SK-N-SH (cell line): Measurements from ENCODE around the gene ERGIC1. TPM values are rescaled to one million over a fixed set of nuclear protein-coding genes. Genes with fewer than 3 reads are reported as not detected.

Experiments
- CTCF ChIA-PET: fragments of 300-600, 350-600 bp; formaldehyde crosslinking; extraction: SDS; loops from one replicate; lab custom pipeline; 2021; lab: Yijun Ruan, JAX
- POLR2A ChIA-PET: fragments of 350-600 bp; sonication (Branson Sonifier 250); formaldehyde crosslinking; extraction: SDS; loops from one replicate; lab custom pipeline; 2020; ENCODE audit warnings: antibody characterized with exemption, inconsistent platforms; lab: Yijun Ruan, JAX
- DNase-seq: peaks from one replicate; pipeline ENCODE4 v3.0.0; 2012
- H2AFZ ChIP-seq: fragments of 200-600 bp; sonication (generic); 2 replicates; pipeline ENCODE4 v1.8.1; 2016; ENCODE audit warnings: antibody characterized with exemption, mild to moderate bottlenecking, low read depth
- H3F3A ChIP-seq: fragments of 200-600 bp; sonication (generic); replicated peaks from 2 replicates; pipeline ENCODE3; 2016; ENCODE audit warnings: antibody characterized with exemption, mild to moderate bottlenecking; ENCODE audit not compliant: insufficient read depth
- H3K27ac ChIP-seq, 2 experiments: fragments of 200-500 bp in 1 of 2; fragments of 200-600 bp in 1 of 2; sonication (Bioruptor generic) in 1 of 2; sonication (generic), shearing (Covaris generic) in 1 of 2; 2 replicates each; pipeline versions ENCODE4 v1.5.1 to v1.6.1; 2014 to 2016; ENCODE audit warnings: low read depth in 2 of 2, inconsistent platforms in 1 of 2, low read length in 1 of 2, mild to moderate bottlenecking in 1 of 2, mixed read lengths in 1 of 2
- H3K27me3 ChIP-seq: fragments of 200-600 bp; sonication (generic), shearing (Covaris generic); 2 replicates; pipeline ENCODE4 v1.6.1; 2016; ENCODE audit warnings: mixed run types; ENCODE audit not compliant: insufficient read depth
- H3K36me3 ChIP-seq, 2 experiments: fragments of 200-500 bp in 1 of 2; fragments of 200-600 bp in 1 of 2; sonication (Bioruptor generic) in 1 of 2; sonication (generic) in 1 of 2; replicated peaks in 1 of 2; 2 replicates each; pipeline versions ENCODE3 to v1.5.1; 2014 to 2016; ENCODE audit warnings: low read length in 1 of 2, mild to moderate bottlenecking in 1 of 2; ENCODE audit not compliant: insufficient read depth in 2 of 2, control insufficient read depth in 1 of 2
- H3K4me1 ChIP-seq, 2 experiments: fragments of 200-500 bp in 1 of 2; fragments of 200-600 bp in 1 of 2; sonication (Bioruptor generic) in 1 of 2; sonication (generic), shearing (Covaris generic) in 1 of 2; 2 replicates each; pipeline versions ENCODE4 v1.5.1 to v1.6.1; 2014 to 2016; ENCODE audit warnings: low read depth in 1 of 2, low read length in 1 of 2, mixed run types in 1 of 2; ENCODE audit not compliant: insufficient read depth in 2 of 2, control insufficient read depth in 1 of 2
- H3K4me2 ChIP-seq: fragments of 200-600 bp; sonication (generic), shearing (Covaris generic); 2 replicates; pipeline ENCODE4 v1.6.1; 2017; ENCODE audit warnings: mixed run types
- H3K4me3 ChIP-seq, 2 experiments: fragments of 200-500 bp in 1 of 2; fragments of 200-600 bp in 1 of 2; sonication (Bioruptor generic) in 1 of 2; sonication (generic), shearing (Covaris generic) in 1 of 2; 2 replicates each; pipeline versions ENCODE4 v1.5.1 to v1.8.1; 2014 to 2016; ENCODE audit warnings: low read depth in 2 of 2, inconsistent platforms in 1 of 2, low read length in 1 of 2, mild to moderate bottlenecking in 1 of 2, mixed read lengths in 1 of 2, moderate library complexity in 1 of 2
- H3K79me2 ChIP-seq: fragments of 200-600 bp; sonication (generic); 2 replicates; pipeline ENCODE4 v1.8.1; 2017; ENCODE audit warnings: mild to moderate bottlenecking; ENCODE audit not compliant: insufficient read depth
- H3K9ac ChIP-seq: fragments of 200-600 bp; sonication (generic); 2 replicates; pipeline ENCODE4 v1.6.1; 2017; ENCODE audit warnings: mixed run types
- H3K9me2 ChIP-seq: fragments of 200-600 bp; sonication (generic); 2 replicates; pipeline ENCODE4 v1.6.1; 2017; ENCODE audit warnings: mixed run types
- H3K9me3 ChIP-seq: fragments of 200-600 bp; sonication (generic); 2 replicates; pipeline ENCODE4 v1.6.1; 2017; ENCODE audit warnings: mixed run types, mild to moderate bottlenecking, moderate library complexity
- H4K20me1 ChIP-seq: fragments of 200-600 bp; sonication (generic); 2 replicates; pipeline ENCODE4 v1.6.1; 2017; ENCODE audit warnings: mild to moderate bottlenecking, mixed run types; ENCODE audit not compliant: insufficient read depth
- CTCF ChIP-seq: fragments of 200-600 bp; sonication (generic); IDR thresholded peaks from 2 replicates; pipeline ENCODE4 v1.6.1; 2017; ENCODE audit warnings: antibody characterized with exemption, mild to moderate bottlenecking, moderate library complexity
- ELF1 ChIP-seq: IDR thresholded peaks from 2 replicates; pipeline ENCODE4 v1.4.0; 2012
- EP300 ChIP-seq, 2 experiments: IDR thresholded peaks; 2 replicates each; pipeline versions ENCODE4 v1.4.0 to v1.6.1; 2012; ENCODE audit warnings: borderline replicate concordance in 1 of 2, low read depth in 1 of 2, low read length in 1 of 2
- EZH2phosphoT487 ChIP-seq: fragments of 200-600 bp; sonication (generic); IDR thresholded peaks from 2 replicates; pipeline ENCODE4 v1.6.1; 2017; ENCODE audit warnings: low read depth, mixed run types, mild to moderate bottlenecking, antibody characterized with exemption, moderate library complexity, borderline replicate concordance
- FOSL2 ChIP-seq: IDR thresholded peaks from 2 replicates; pipeline ENCODE4 v1.4.0; 2012; ENCODE audit warnings: low read depth, mild to moderate bottlenecking, moderate library complexity, borderline replicate concordance
- FOXJ3 ChIP-seq: sonication (generic); formaldehyde crosslinking; IDR thresholded peaks from 2 replicates; pipeline ENCODE4 v1.5.1; 2020; ENCODE audit warnings: mild to moderate bottlenecking, missing genetic modification reagents
- MAX ChIP-seq: IDR thresholded peaks from 2 replicates; pipeline ENCODE4 v1.4.0; 2012; ENCODE audit warnings: low read depth
- MEF2A ChIP-seq: IDR thresholded peaks from 2 replicates; pipeline ENCODE4 v1.4.0; 2012; ENCODE audit warnings: low read depth, borderline replicate concordance
- POLR2AphosphoS5 ChIP-seq: IDR thresholded peaks from 2 replicates; pipeline ENCODE4 v1.6.1; 2012; ENCODE audit warnings: low read depth, low read length
- RAD21 ChIP-seq: IDR thresholded peaks from 2 replicates; pipeline ENCODE4 v1.6.1; 2012; ENCODE audit warnings: mild to moderate bottlenecking, low read length
- RFX5 ChIP-seq: IDR thresholded peaks from 2 replicates; pipeline ENCODE4 v1.6.1; 2012; ENCODE audit warnings: mild to moderate bottlenecking, improper control_type of control experiment, low read length
- SIN3A ChIP-seq: IDR thresholded peaks from 2 replicates; pipeline ENCODE4 v1.6.1; 2012; ENCODE audit warnings: low read depth, mild to moderate bottlenecking, low read length, moderate library complexity, borderline replicate concordance
- TAF1 ChIP-seq: IDR thresholded peaks from 2 replicates; pipeline ENCODE4 v1.6.1; 2012; ENCODE audit warnings: low read depth, mild to moderate bottlenecking, low read length, moderate library complexity, borderline replicate concordance
- TCF12 ChIP-seq: IDR thresholded peaks from 2 replicates; pipeline ENCODE4 v1.4.0; 2012
- TEAD4 ChIP-seq: IDR thresholded peaks from 2 replicates; pipeline ENCODE4 v1.4.0; 2012; ENCODE audit warnings: mild to moderate bottlenecking, borderline replicate concordance; ENCODE audit not compliant: insufficient read depth
- USF1 ChIP-seq: IDR thresholded peaks from 2 replicates; pipeline ENCODE4 v1.4.0; 2012; ENCODE audit warnings: low read depth, borderline replicate concordance
- YY1 ChIP-seq: IDR thresholded peaks from 2 replicates; pipeline ENCODE4 v1.4.0; 2012; ENCODE audit warnings: low read depth, mild to moderate bottlenecking
- WGBS: methylation state at CpG from one replicate; pipeline ENCODE4 v1.1.6; 2017; ENCODE audit warnings: low lambda C conversion rate; 5-methylcytosine and 5-hydroxymethylcytosine counted together
- polyA plus RNA-seq, 3 experiments: library from polyadenylated mRNA; depleted of rRNA; stranded (reverse); fragments of >200 nt; gene quantifications; 2 replicates each; pipeline ENCODE4 v1.2.3, GENCODE V29; 2012
- TF ChIP-seq, protein P1 (sequence below): IDR thresholded peaks from 2 replicates; pipeline ENCODE4 v1.6.1; 2012; ENCODE audit warnings: mild to moderate bottlenecking, low read depth, low read length, moderate library complexity
- TF ChIP-seq, protein P2 (sequence below): fragments of 150-350 bp; IDR thresholded peaks from 2 replicates; pipeline ENCODE4 v1.6.1; 2017; ENCODE audit warnings: antibody characterized with exemption, low read length, low read depth, borderline replicate concordance
- TF ChIP-seq, protein P3 (sequence below): fragments of 150-350 bp; IDR thresholded peaks from 2 replicates; pipeline ENCODE4 v1.6.1; 2016; ENCODE audit warnings: mild to moderate bottlenecking, low read depth, low read length

ERGIC1 gene
- polyA plus RNA-seq, 1 of the 3 experiments (the other 2 are of a cell fraction) = 101 TPM

GRCh38 chr5:172950176-172950965 is 116.3 kb downstream of the ERGIC1 start:
- DNase-seq = no peak
- Histone ChIP-seq H3K4me3 (no peak overlapping the region), H3K27ac (no peak overlapping the region), H3K4me1 (peaks cover 0 to 22% of the 10 kb centered on the region in 2 experiments; a peak in 3 of 4 replicates), H3K36me3 (peaks cover 0 to 13% of the 10 kb centered on the region in 2 experiments), H2AFZ (no peak overlapping the region), H4K20me1 (no peaks in the 10 kb centered on the region), H3K79me2 (peaks cover 4% of the 10 kb centered on the region; the same call in 1 of the 2 replicates), H3K4me2 (no peak overlapping the region), H3K9ac (no peak overlapping the region), H3F3A (peaks cover 37% of the 10 kb centered on the region), H3K27me3 (no peaks in the 10 kb centered on the region), H3K9me3 (no peaks in the 10 kb centered on the region), H3K9me2 (no peaks in the 10 kb centered on the region)
- ChIA-PET CTCF (interaction anchor here (0.8 to 1.7 kb wide), 3 partner anchors 14 to 236 kb away, joined by 3 to 6 read pairs (median 3); no protein-coding TSS in a partner anchor), POLR2A (no interaction called here)
- WGBS = 98% methylated on average over 12 of the region's 12 CpGs
- TF ChIP-seq USF1 (no peak), FOSL2 (no peak), TAF1 (no peak), YY1 (no peak), TCF12 (no peak), SIN3A (no peak), MAX (no peak), ELF1 (no peak), MEF2A (no peak), RFX5 (no peak), FOXJ3 (no peak), EP300 (IDR thresholded peaks at IDR 0.05; ENCODE audit: borderline replicate concordance in 1 of 2, low read depth in 1 of 2, low read length in 1 of 2) (no peak), TEAD4 (no peak), RAD21 (no peak), CTCF (no peak), EZH2phosphoT487 (no peak), POLR2AphosphoS5 (no peak)
- TF ChIP-seq, protein P1, sequence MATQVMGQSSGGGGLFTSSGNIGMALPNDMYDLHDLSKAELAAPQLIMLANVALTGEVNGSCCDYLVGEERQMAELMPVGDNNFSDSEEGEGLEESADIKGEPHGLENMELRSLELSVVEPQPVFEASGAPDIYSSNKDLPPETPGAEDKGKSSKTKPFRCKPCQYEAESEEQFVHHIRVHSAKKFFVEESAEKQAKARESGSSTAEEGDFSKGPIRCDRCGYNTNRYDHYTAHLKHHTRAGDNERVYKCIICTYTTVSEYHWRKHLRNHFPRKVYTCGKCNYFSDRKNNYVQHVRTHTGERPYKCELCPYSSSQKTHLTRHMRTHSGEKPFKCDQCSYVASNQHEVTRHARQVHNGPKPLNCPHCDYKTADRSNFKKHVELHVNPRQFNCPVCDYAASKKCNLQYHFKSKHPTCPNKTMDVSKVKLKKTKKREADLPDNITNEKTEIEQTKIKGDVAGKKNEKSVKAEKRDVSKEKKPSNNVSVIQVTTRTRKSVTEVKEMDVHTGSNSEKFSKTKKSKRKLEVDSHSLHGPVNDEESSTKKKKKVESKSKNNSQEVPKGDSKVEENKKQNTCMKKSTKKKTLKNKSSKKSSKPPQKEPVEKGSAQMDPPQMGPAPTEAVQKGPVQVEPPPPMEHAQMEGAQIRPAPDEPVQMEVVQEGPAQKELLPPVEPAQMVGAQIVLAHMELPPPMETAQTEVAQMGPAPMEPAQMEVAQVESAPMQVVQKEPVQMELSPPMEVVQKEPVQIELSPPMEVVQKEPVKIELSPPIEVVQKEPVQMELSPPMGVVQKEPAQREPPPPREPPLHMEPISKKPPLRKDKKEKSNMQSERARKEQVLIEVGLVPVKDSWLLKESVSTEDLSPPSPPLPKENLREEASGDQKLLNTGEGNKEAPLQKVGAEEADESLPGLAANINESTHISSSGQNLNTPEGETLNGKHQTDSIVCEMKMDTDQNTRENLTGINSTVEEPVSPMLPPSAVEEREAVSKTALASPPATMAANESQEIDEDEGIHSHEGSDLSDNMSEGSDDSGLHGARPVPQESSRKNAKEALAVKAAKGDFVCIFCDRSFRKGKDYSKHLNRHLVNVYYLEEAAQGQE = no peak
- TF ChIP-seq, protein P2, sequence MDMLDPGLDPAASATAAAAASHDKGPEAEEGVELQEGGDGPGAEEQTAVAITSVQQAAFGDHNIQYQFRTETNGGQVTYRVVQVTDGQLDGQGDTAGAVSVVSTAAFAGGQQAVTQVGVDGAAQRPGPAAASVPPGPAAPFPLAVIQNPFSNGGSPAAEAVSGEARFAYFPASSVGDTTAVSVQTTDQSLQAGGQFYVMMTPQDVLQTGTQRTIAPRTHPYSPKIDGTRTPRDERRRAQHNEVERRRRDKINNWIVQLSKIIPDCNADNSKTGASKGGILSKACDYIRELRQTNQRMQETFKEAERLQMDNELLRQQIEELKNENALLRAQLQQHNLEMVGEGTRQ = no peak
- TF ChIP-seq, protein P3, sequence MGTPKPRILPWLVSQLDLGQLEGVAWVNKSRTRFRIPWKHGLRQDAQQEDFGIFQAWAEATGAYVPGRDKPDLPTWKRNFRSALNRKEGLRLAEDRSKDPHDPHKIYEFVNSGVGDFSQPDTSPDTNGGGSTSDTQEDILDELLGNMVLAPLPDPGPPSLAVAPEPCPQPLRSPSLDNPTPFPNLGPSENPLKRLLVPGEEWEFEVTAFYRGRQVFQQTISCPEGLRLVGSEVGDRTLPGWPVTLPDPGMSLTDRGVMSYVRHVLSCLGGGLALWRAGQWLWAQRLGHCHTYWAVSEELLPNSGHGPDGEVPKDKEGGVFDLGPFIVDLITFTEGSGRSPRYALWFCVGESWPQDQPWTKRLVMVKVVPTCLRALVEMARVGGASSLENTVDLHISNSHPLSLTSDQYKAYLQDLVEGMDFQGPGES = no peak
